Activated CD8-positive, alpha-beta T cell treated with anti-CD3 and anti-CD28 coated beads for 36 hours (primary cell): ENCODE measurements around the gene B3GNT3. TPM values are rescaled to one million over a fixed set of nuclear protein-coding genes. Genes with fewer than 3 reads are reported as not detected.
A peak's percentile ranks its signal among the peaks of the same experiment; 100 is the strongest.

ENCODE experiments used
- ATAC-seq: fragments of 200-7000 bp; cut with Tn5 transposase; one replicate; pipeline ENCODE4 v1.10.0; 2021; ENCODE audit warnings: mild to moderate bottlenecking, moderate library complexity
- CTCF ChIA-PET: fragments of 350-600 bp; sonication (Branson Sonifier 250); formaldehyde crosslinking; loops from one replicate; lab custom pipeline; 2021; ENCODE audit warnings: antibody characterized with exemption; lab: Charles Lee
- POLR2A ChIA-PET: fragments of 350-600 bp; sonication (Branson Sonifier 250); formaldehyde crosslinking; loops from one replicate; lab custom pipeline; 2021; ENCODE audit warnings: antibody characterized with exemption; lab: Charles Lee
- DNase-seq: peaks from one replicate; pipeline ENCODE4 v3.0.0-alpha.2; 2020
- H3K27ac Mint-ChIP-seq: one replicate; pipeline ENCODE4 v1.8.0; 2021; ENCODE audit warnings: mild to moderate bottlenecking, mixed read lengths
- H3K27me3 Mint-ChIP-seq: one replicate; pipeline ENCODE4 v1.8.0; 2021; ENCODE audit warnings: mixed read lengths
- H3K36me3 Mint-ChIP-seq: one replicate; pipeline ENCODE4 v1.8.0; 2021; ENCODE audit warnings: low read depth, mixed read lengths
- H3K4me1 Mint-ChIP-seq: one replicate; pipeline ENCODE4 v1.8.0; 2021; ENCODE audit warnings: low read depth, mixed read lengths
- H3K4me3 Mint-ChIP-seq: one replicate; pipeline ENCODE4 v1.8.0; 2021; ENCODE audit warnings: mild to moderate bottlenecking, moderate library complexity, mixed read lengths
- H3K9me3 Mint-ChIP-seq: one replicate; pipeline ENCODE4 v1.8.0; 2021; ENCODE audit warnings: mixed read lengths
- intact Hi-C: fragments of 100-400 bp; cut with micrococcal nuclease; formaldehyde crosslinking; loops from one replicate; pipeline ENCODE4 v1.10.0; 2022
- total RNA-seq, 2 experiments: library from RNA; stranded (reverse); gene quantifications; one replicate each; pipeline ENCODE4 v1.2.3, GENCODE V29; 2021
- TF ChIP-seq, protein P1 (sequence below): fragments of 200-600 bp; IDR thresholded peaks from one replicate; pipeline ENCODE4 v1.8.0; 2022; ENCODE audit warnings: antibody characterized with exemption, mild to moderate bottlenecking

Gene B3GNT3
- total RNA-seq, 2 experiments from 2014 or later, result 0.20 TPM; not detected in 1

DNA sequence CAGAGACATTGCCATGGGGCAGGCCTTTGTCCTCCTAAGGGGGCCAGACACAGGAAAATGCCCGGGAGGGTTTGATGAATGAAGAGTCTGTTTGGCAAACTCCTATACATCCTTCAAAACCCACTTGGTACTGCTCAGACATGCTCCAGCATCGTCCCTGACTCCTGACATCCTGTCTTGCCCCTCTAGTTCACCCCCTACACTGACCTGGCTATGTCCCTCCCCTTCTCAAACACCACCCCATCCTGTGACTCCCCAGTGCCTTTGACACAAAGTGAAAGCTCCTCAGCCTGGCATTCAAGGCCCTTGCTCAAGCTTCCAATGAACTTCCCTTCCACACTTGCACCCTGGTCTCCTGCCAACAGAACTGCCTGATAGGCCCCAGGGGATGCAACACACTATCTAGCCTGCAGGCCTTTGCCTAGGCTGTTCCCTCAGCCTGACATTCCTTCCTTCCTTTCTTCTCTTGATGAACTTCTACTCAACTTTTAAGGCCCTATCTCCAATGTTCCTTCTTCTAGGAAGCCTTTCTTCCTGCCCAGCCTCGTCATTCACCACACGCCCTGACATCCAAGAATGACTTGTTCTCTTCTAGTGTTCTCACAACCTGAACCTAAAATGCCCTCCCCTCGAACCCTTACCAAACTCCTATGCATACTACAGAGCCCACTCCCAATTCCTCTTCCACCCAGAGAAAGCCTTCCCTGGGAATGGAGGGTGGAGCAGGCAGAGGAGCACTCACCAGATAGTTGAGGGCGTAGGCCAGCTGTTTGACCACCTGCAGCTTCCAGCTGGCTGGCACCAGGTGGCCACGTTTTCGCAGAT, 40.5 kb downstream of the B3GNT3 start:
- peaks cover 16% of the 10 kb centered on the region for H3K4me1 Mint-ChIP-seq
- ChIA-PET CTCF (interaction anchor here (1.3 kb wide), 1 partner anchor 12 kb away, joined by 3 read pairs; the partner anchor contains the start of gene JAK3), POLR2A (interaction anchor here (1.2 to 3.8 kb wide), 5 partner anchors 8 to 25 kb away, joined by 3 to 23 read pairs (median 9); partner anchors contain the start of gene JAK3)
- ATAC-seq (no peak), DNase-seq (no peak)
- peaks cover 1% of the 10 kb centered on the region for H3K9me3 Mint-ChIP-seq
- H3K27me3 Mint-ChIP-seq, result no peaks in the 10 kb centered on the region
- peak overlapping the region; percentile 69 for H3K27ac Mint-ChIP-seq
- TF ChIP-seq, protein P1, sequence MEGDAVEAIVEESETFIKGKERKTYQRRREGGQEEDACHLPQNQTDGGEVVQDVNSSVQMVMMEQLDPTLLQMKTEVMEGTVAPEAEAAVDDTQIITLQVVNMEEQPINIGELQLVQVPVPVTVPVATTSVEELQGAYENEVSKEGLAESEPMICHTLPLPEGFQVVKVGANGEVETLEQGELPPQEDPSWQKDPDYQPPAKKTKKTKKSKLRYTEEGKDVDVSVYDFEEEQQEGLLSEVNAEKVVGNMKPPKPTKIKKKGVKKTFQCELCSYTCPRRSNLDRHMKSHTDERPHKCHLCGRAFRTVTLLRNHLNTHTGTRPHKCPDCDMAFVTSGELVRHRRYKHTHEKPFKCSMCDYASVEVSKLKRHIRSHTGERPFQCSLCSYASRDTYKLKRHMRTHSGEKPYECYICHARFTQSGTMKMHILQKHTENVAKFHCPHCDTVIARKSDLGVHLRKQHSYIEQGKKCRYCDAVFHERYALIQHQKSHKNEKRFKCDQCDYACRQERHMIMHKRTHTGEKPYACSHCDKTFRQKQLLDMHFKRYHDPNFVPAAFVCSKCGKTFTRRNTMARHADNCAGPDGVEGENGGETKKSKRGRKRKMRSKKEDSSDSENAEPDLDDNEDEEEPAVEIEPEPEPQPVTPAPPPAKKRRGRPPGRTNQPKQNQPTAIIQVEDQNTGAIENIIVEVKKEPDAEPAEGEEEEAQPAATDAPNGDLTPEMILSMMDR, result no peak
- intact Hi-C loops, result no loop called here
- no peak overlapping the region for H3K4me3 Mint-ChIP-seq
- peaks cover 71% of the 10 kb centered on the region for H3K36me3 Mint-ChIP-seq

DNA sequence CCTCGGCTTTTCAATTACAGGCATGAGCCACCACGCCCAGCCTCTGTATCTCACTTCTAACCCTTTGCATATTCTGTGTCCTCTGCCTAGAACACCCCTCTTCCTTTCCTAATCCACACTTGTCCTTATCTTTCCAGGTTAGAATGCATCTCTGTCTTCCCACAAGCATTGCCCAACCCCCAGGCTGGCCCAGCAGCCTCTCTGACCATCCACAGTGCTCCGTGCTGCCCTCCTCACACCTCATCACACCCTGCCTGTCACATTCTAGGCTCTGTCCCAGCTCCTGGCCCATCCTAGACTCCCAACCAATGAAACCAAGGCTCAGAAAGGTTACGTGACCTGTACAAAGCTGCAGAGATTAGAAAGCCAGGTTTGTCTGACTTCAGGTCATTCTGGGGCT, 41.6 kb downstream of the B3GNT3 start:
- ChIA-PET POLR2A (interaction anchor here (1.0 to 2.7 kb wide), 3 partner anchors 11 to 23 kb away, joined by 3 to 10 read pairs (median 8); partner anchors contain the start of genes JAK3 and RPL18A), CTCF (no interaction called here)
- intact Hi-C loops, result no loop called here
- H3K4me3 Mint-ChIP-seq, result no peak overlapping the region
- no peaks in the 10 kb centered on the region for H3K27me3 Mint-ChIP-seq
- peak overlapping the region; percentile 0 for H3K27ac Mint-ChIP-seq
- H3K36me3 Mint-ChIP-seq, result peaks cover 71% of the 10 kb centered on the region
- H3K9me3 Mint-ChIP-seq, result peaks cover 1% of the 10 kb centered on the region
- TF ChIP-seq, protein P1, result no peak
- ATAC-seq (no peak), DNase-seq (no peak)
- H3K4me1 Mint-ChIP-seq, result peaks cover 15% of the 10 kb centered on the region

DNA sequence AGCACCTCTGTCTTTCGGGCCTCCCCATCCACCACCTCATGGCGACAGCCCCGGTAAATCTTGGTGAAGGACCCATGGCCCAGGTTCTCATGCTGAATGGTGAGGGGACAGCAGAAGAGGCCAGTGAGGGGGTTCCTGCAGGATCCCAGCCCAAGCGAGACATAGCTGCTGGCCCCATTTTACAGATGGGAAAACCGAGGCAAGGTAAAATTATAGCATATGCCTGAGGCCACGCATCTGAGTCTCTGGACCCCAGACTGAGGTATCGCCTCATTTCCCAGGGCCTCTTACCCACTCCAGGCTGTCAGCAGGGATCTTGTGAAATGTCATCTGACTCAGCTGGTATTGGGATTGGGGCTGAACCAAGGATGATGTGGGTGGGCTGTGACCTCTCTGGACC, 43.0 kb downstream of the B3GNT3 start:
- H3K27ac Mint-ChIP-seq, result no peak overlapping the region

DNA sequence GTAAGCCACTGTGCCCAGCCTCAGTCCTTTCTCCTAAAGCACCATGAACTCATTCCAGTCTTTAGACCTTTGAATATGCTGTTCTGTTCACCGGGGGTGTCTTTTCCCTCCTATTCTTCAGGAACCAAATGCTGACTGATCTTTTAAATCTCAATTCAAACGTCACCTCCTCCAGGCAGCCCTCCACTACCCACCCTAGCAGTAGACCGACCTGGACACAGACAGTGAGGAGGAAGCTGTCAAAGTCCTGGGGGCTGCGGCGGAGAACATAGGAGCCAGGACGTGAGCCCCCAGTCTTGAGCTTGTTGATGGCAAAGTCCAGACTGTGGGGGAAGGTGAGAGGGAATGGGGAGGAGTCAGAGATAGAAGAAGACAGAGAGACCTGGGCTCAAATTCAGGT, 45.1 kb downstream of the B3GNT3 start:
- no peak overlapping the region for H3K4me3 Mint-ChIP-seq
- peaks cover 78% of the 10 kb centered on the region for H3K36me3 Mint-ChIP-seq
- ATAC-seq (no peak), DNase-seq (no peak)
- peaks cover 33% of the 10 kb centered on the region for H3K4me1 Mint-ChIP-seq
- no peaks in the 10 kb centered on the region for H3K9me3 Mint-ChIP-seq
- TF ChIP-seq, protein P1, result no peak
- ChIA-PET POLR2A (interaction anchor here (1.1 to 1.3 kb wide), 5 partner anchors 9 to 21 kb away, joined by 3 to 7 read pairs (median 4); partner anchors contain the start of gene RPL18A), CTCF (no interaction called here)
- H3K27ac Mint-ChIP-seq, result peak overlapping the region; percentile 5
- intact Hi-C loops, result no loop called here
- no peaks in the 10 kb centered on the region for H3K27me3 Mint-ChIP-seq

More for the DNA sequence above, 43.0 kb downstream of the B3GNT3 start:
- TF ChIP-seq, protein P1, result no peak
- no peak overlapping the region for H3K4me3 Mint-ChIP-seq
- no peak for ATAC-seq
- DNase-seq, result no peak
- H3K36me3 Mint-ChIP-seq, result peaks cover 67% of the 10 kb centered on the region
- intact Hi-C loops, result no loop called here
- ChIA-PET POLR2A (interaction anchor here (1.7 to 2.7 kb wide), 3 partner anchors 10 to 22 kb away, joined by 4 to 10 read pairs (median 8); partner anchors contain the start of genes JAK3 and RPL18A), CTCF (interaction anchor here (0.7 kb wide), 1 partner anchor 21 kb away, joined by 3 read pairs; no protein-coding TSS in a partner anchor)
- peaks cover 15% of the 10 kb centered on the region for H3K4me1 Mint-ChIP-seq
- H3K27me3 Mint-ChIP-seq, result no peaks in the 10 kb centered on the region
- H3K9me3 Mint-ChIP-seq, result no peaks in the 10 kb centered on the region
